ENCODE results near the gene RGS11.

- no peak for TF ChIP-seq POLR2A (IDR thresholded peaks at IDR 0.05)
- TF ChIP-seq CTCF (IDR thresholded peaks at IDR 0.05): no peak
Observed at GRCh38 chr16:306911-307370, 31.2 kb upstream of the RGS11 start.
